ENCODE data around the gene MYO18B.

- TF ChIP-seq CTCF (IDR thresholded peaks at IDR 0.05) (no peak), POLR2A (IDR thresholded peaks at IDR 0.05) (no peak)
Measured at GRCh38 chr22:25880524-25880923, 138.5 kb downstream of the MYO18B start.

All from vagina (tissue), 2 donors.